Cardiac muscle cell (in vitro differentiated cells and primary cell): ENCODE results near the gene IRF2BPL. TPM values are rescaled to one million over a fixed set of nuclear protein-coding genes. Genes with fewer than 3 reads are reported as not detected.
A peak's percentile ranks its signal among the peaks of the same experiment; 100 is the strongest.

Source experiments
- DNase-seq, 2 donors: peaks; one replicate each; pipeline versions ENCODE4 v3.0.0 to v3.0.0-alpha.2; 2010 to 2017; ENCODE audit warnings: low read depth in 1 of 2, low spot score in 1 of 2
- H3K27ac ChIP-seq: fragments of 200-600 bp; sonication (generic); 2 replicates; pipeline ENCODE4 v1.5.1; 2016
- H3K27me3 ChIP-seq: fragments of 200-600 bp; sonication (generic); 2 replicates; pipeline ENCODE4 v1.6.0; 2016; ENCODE audit warnings: control low read depth
- H3K36me3 ChIP-seq: fragments of 200-600 bp; sonication (generic); 2 replicates; pipeline ENCODE4 v1.5.1; 2016; ENCODE audit warnings: control low read depth
- H3K4me1 ChIP-seq: fragments of 200-600 bp; sonication (generic); 2 replicates; pipeline ENCODE4 v1.8.1; 2017; ENCODE audit warnings: low read depth, mild to moderate bottlenecking, mixed run types
- H3K4me3 ChIP-seq: fragments of 200-600 bp; sonication (generic); 2 replicates; pipeline ENCODE4 v1.5.1; 2016; ENCODE audit warnings: mild to moderate bottlenecking
- H3K9me3 ChIP-seq: fragments of 200-600 bp; sonication (generic); 2 replicates; pipeline ENCODE4 v1.5.1; 2017; ENCODE audit warnings: low read depth, mild to moderate bottlenecking, control low read depth
- CTCF ChIP-seq: IDR thresholded peaks from 2 replicates; pipeline ENCODE4 v1.5.1; 2012; ENCODE audit warnings: low read depth, mild to moderate bottlenecking, low read length
- polyA plus RNA-seq: library from polyadenylated mRNA; unstranded; fragments of >200 nt; fragmentation: Nextera tagmentation; extraction: Ambion mirVana; gene quantifications from 2 replicates; pipeline ENCODE4 v1.2.1, GENCODE V29; 2016
- total RNA-seq: library from RNA; depleted of rRNA; stranded (reverse); fragments of >200 nt; gene quantifications from 2 replicates; pipeline ENCODE4 v1.2.3, GENCODE V29; 2016

The IRF2BPL gene
- total and polyA plus RNA-seq, 2 experiments from 2014 or later: 43.7 to 185 TPM

GRCh38 chr14:77052281-77053044 is 24.0 kb upstream of the IRF2BPL start:
- TF ChIP-seq CTCF: no peak
- DNase-seq: no peak
- Histone ChIP-seq H3K9me3 (no peaks in the 10 kb centered on the region), H3K27me3 (no peaks in the 10 kb centered on the region), H3K27ac (peak overlapping the region; percentile 52), H3K4me3 (no peak overlapping the region), H3K4me1 (no peaks in the 10 kb centered on the region), H3K36me3 (no peaks in the 10 kb centered on the region)

GRCh38 chr14:77051116-77051515 is 22.6 kb upstream of the IRF2BPL start:
- H3K4me1 ChIP-seq: peaks cover 8% of the 10 kb centered on the region
- no peaks in the 10 kb centered on the region for H3K9me3 ChIP-seq
- H3K4me3 ChIP-seq: no peak overlapping the region
- no peaks in the 10 kb centered on the region for H3K36me3 ChIP-seq
- peak overlapping the region; percentile 48 for H3K27ac ChIP-seq
- DNase-seq: no peak
- TF ChIP-seq CTCF: no peak
- no peaks in the 10 kb centered on the region for H3K27me3 ChIP-seq

- DNase-seq: no peak
- Histone ChIP-seq H3K9me3 (no peaks in the 10 kb centered on the region), H3K4me1 (peaks cover 50% of the 10 kb centered on the region), H3K27me3 (no peaks in the 10 kb centered on the region), H3K4me3 (no peak overlapping the region), H3K36me3 (no peaks in the 10 kb centered on the region), H3K27ac (no peak overlapping the region)
- TF ChIP-seq CTCF: no peak
These were observed 18.2 kb upstream of the IRF2BPL start for GRCh38 chr14:77046721-77047120.

GRCh38 chr14:77045238-77046162 is 17.0 kb upstream of the IRF2BPL start:
- Histone ChIP-seq H3K4me1 (peaks cover 62% of the 10 kb centered on the region), H3K4me3 (no peak overlapping the region), H3K27me3 (no peaks in the 10 kb centered on the region), H3K36me3 (no peaks in the 10 kb centered on the region), H3K9me3 (no peaks in the 10 kb centered on the region), H3K27ac (peak overlapping the region; percentile 97)
- no peak for DNase-seq
- no peak for TF ChIP-seq CTCF

GRCh38 chr14:77044783-77045237 is 16.3 kb upstream of the IRF2BPL start:
- Histone ChIP-seq H3K9me3 (no peaks in the 10 kb centered on the region), H3K4me3 (no peak overlapping the region), H3K36me3 (no peaks in the 10 kb centered on the region), H3K27ac (peak overlapping the region; percentile 97), H3K4me1 (peaks cover 64% of the 10 kb centered on the region), H3K27me3 (no peaks in the 10 kb centered on the region)
- peak in 1 of 2 donors; percentile 91 for DNase-seq
- TF ChIP-seq CTCF: no peak
